ENCODE measurements around the gene SURF6.

GRCh38 chr9:133339641-133340040 lies 3.7 kb upstream of the SURF6 start:
- no peak for TF ChIP-seq CTCF (IDR thresholded peaks at IDR 0.05)
- TF ChIP-seq POLR2A (IDR thresholded peaks at IDR 0.05) = no peak

Data from esophagus squamous epithelium (tissue), 4 donors.